ENCODE measurements around the gene ORAI3. TPM values are rescaled to one million over a fixed set of nuclear protein-coding genes. Genes with fewer than 3 reads are reported as not detected.

Gene ORAI3
- total RNA-seq, 1 donor from 2014 or later, result 25.2 TPM

DNA sequence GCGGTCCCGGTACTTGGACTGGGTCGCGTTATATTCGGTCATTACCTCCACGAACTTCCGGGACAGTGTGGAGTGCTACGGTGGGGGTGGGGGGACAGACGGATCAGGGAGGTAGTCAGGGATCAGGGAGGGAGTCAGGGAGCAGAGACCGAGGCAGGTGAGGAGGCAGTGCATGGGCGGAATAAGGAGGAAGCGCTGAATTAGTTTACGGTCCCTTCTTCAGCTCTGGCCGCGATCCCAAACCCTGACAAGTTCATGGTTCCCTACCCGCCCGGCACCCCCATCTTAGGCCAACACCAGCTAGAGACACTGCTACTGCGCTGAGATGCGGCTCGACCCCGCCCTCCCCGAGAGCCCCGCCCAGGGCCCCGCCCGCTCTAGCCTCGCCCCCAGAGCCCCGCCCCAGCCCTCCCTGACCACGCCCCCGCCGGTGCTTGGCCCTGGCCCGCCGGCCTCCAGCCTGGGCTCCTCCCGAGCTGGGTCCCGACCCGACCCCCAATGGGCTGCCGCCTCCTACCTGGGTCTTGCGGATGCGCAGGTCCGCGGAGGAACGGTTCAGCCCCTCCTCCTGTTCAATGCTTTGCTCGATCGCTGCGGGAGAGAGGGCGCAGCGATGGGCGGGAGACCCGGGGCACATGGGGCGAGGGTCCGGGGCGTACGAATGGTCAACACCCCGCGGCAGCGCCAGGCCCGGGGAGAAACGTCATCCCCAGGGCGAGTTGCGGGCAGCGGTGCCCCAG is 48.3 kb downstream of the ORAI3 start:
- Mint-ChIP-seq H3K4me1 (ENCODE audit: unreplicated experiment) (peaks cover 27% of the 10 kb centered on the region), H3K27ac (ENCODE audit: unreplicated experiment) (peak overlapping the region; percentile 78), H3K9me3 (ENCODE audit: unreplicated experiment) (no peaks in the 10 kb centered on the region), H3K36me3 (ENCODE audit: unreplicated experiment) (no peaks in the 10 kb centered on the region), H3K27me3 (ENCODE audit: unreplicated experiment) (no peaks in the 10 kb centered on the region), H3K4me3 (ENCODE audit: unreplicated experiment) (peak overlapping the region; percentile 73)
- DNase-seq (ENCODE audit: extremely low spot score, unreplicated experiment), result no peak
- TF ChIP-seq, protein P1, sequence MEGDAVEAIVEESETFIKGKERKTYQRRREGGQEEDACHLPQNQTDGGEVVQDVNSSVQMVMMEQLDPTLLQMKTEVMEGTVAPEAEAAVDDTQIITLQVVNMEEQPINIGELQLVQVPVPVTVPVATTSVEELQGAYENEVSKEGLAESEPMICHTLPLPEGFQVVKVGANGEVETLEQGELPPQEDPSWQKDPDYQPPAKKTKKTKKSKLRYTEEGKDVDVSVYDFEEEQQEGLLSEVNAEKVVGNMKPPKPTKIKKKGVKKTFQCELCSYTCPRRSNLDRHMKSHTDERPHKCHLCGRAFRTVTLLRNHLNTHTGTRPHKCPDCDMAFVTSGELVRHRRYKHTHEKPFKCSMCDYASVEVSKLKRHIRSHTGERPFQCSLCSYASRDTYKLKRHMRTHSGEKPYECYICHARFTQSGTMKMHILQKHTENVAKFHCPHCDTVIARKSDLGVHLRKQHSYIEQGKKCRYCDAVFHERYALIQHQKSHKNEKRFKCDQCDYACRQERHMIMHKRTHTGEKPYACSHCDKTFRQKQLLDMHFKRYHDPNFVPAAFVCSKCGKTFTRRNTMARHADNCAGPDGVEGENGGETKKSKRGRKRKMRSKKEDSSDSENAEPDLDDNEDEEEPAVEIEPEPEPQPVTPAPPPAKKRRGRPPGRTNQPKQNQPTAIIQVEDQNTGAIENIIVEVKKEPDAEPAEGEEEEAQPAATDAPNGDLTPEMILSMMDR (IDR thresholded peaks at IDR 0.05), result no peak

DNA sequence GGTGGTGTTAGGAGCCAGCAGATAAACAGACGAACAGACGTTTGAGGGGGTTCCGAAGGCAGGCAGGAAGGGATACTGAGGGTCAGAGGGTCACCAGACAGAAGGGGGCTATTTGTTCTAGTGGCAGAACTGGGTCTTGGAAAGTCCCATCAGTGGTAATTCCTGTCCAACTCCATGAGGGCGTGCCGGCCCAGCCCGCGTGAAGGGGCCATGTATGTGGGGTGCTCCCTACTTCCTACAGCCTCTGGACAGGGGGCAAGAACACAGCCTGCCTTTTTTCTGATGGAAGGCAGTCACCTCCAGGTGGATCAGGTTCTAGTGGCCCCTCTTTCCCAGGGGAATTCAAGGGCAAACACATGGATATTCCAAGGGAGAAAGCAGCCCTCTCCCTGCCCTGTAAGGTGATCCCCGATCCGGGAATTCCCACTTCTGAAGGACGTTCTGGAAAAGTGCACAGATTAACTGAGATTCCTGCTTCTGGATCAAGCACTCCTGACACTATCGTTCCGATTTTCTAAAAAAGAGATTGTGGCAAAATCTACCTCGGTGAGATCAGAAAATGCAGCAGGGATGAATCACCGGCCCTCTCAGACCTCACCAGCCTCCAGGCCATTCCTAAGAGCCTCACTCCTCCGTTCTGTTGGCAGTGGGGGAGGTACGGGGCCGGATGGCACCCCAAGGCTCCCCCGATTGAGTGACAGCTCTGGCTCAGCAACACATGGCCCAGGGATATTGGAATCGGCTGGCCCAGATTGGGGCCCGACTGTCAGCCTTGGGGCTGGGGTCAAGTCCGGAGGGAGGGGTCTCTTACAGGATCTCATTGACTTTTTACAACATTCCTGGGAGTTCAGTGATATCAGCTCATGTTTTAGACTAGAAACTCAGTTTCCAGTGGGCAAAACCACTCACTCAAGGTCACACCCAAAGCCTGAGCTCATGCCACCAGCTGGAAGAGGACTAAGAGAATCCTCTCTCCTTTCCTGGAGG is 49.1 kb downstream of the ORAI3 start:
- Mint-ChIP-seq H3K36me3 (ENCODE audit: unreplicated experiment) (no peaks in the 10 kb centered on the region), H3K27me3 (ENCODE audit: unreplicated experiment) (no peaks in the 10 kb centered on the region), H3K9me3 (ENCODE audit: unreplicated experiment) (no peaks in the 10 kb centered on the region), H3K4me1 (ENCODE audit: unreplicated experiment) (peaks cover 27% of the 10 kb centered on the region), H3K4me3 (ENCODE audit: unreplicated experiment) (peak overlapping the region; percentile 73), H3K27ac (ENCODE audit: unreplicated experiment) (peak overlapping the region; percentile 78)
- DNase-seq (ENCODE audit: extremely low spot score, unreplicated experiment), result no peak
- TF ChIP-seq, protein P1 (IDR thresholded peaks at IDR 0.05), result no peak

DNA sequence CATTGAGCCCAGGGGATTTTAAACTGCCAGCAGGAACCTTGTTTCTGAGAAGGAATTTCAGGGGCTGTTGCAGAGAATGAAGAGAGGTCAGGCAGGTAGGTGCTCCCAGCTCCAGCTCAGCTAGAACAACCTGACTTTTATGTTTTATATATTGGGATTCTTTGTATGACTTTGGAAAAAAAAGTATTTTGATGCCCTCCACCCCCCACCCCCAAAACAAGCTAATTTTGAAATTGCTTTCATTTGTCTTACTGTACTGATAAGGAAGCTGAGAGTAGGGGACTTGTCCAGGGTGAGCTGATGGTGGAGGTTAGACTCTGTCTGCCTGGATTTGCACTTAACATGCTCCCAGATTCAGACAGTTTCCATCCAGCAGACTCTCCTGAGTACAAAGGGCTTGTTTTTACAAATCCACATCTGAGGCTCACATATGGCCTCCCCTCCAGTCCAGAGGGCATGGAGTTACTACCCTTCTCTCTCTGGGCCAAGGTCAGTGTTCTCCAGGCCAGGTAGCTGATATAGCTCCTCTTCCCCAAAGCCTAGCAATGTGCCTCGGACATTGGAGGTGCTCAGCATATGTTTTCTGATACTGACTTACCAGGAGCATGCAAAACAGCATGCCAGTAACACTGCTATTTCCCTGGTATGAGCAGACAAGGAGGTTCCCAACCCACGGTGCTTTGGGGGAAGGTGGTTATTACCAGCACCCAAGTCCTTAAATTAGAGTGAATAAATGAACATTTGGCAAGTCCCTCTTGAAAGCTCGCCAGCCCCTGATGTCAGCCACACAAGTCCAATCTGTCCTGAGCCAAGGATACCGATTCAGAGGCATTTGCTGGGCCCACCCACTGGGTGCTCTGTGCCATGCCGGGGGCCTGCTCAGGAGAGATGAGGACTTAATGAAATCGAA is 50.2 kb downstream of the ORAI3 start:
- Mint-ChIP-seq H3K36me3 (ENCODE audit: unreplicated experiment) (no peaks in the 10 kb centered on the region), H3K27ac (ENCODE audit: unreplicated experiment) (peak overlapping the region; percentile 78), H3K9me3 (ENCODE audit: unreplicated experiment) (no peaks in the 10 kb centered on the region), H3K4me1 (ENCODE audit: unreplicated experiment) (peaks cover 27% of the 10 kb centered on the region), H3K27me3 (ENCODE audit: unreplicated experiment) (no peaks in the 10 kb centered on the region), H3K4me3 (ENCODE audit: unreplicated experiment) (no peak overlapping the region)
- TF ChIP-seq, protein P1 (IDR thresholded peaks at IDR 0.05), result no peak
- no peak for DNase-seq (ENCODE audit: extremely low spot score, unreplicated experiment)

DNA sequence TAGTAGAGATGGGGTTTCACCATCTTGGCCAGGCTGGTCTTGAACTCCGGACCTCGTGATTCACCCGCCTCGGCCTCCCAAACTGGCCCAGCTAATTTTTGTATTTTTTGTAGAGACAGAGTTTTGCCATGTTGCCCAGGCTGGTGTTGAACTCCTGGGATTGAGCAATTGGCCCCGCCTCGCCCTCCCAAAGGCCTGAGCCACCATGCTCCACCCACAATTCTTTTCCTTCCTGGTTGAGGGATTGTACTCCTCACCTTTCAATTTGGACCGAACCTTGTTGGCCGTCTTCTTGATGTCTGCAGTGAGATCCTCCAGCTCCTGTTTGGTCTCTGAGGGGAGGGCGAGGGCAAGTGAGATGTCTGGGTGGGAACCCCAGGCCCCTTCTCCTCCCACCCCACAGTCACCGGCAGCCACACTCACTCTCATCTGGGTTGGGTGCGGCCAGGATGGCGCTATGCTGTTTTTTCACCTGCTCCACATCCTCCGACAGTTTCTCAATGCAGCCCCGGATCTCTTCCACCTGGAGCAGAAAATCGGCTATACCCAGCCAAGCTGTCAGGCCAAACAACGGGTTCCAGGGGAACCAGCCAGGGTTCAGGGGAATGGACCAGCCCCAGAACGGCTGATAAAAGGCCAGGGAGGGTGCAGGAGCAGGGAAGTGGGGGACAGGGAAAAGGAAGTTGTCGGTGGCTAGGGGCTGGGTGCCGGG is 52.0 kb downstream of the ORAI3 start:
- TF ChIP-seq, protein P1 (IDR thresholded peaks at IDR 0.05), result no peak

More for the DNA sequence above, 52.0 kb downstream of the ORAI3 start:
- peaks cover 27% of the 10 kb centered on the region for H3K4me1 Mint-ChIP-seq (ENCODE audit: unreplicated experiment)
- H3K27ac Mint-ChIP-seq (ENCODE audit: unreplicated experiment), result no peak overlapping the region
- H3K36me3 Mint-ChIP-seq (ENCODE audit: unreplicated experiment), result no peaks in the 10 kb centered on the region
- no peak for DNase-seq (ENCODE audit: extremely low spot score, unreplicated experiment)
- no peak overlapping the region for H3K4me3 Mint-ChIP-seq (ENCODE audit: unreplicated experiment)
- H3K27me3 Mint-ChIP-seq (ENCODE audit: unreplicated experiment), result no peaks in the 10 kb centered on the region
- H3K9me3 Mint-ChIP-seq (ENCODE audit: unreplicated experiment), result no peaks in the 10 kb centered on the region

All from osteocyte (in vitro differentiated cells).